HG02970 (cell line): Measurements from ENCODE around the gene AGFG1.
"Not testable (repeated sequence)": the region's sequence is repeated elsewhere in the genome, so short reads cannot be mapped to it uniquely, and the experiment has no call there.

Source experiments
- ATAC-seq: cut with Tn5 transposase; IDR thresholded peaks from one replicate; pipeline ENCODE4 v1.9.1; 2021; ENCODE audit warnings: mild to moderate bottlenecking, moderate library complexity, moderate number of reproducible peaks; ENCODE audit not compliant: unreplicated experiment, low FRiP score

The AGFG1 gene

GRCh38 chr2:227491386-227491785 is 19.4 kb downstream of the AGFG1 start:
- no peak for ATAC-seq

GRCh38 chr2:227493524-227493923 is 21.6 kb downstream of the AGFG1 start:
- no peak for ATAC-seq

GRCh38 chr2:227497158-227497557 is 25.2 kb downstream of the AGFG1 start:
- ATAC-seq = no peak

- ATAC-seq = no peak
These were observed 27.8 kb downstream of the AGFG1 start for GRCh38 chr2:227499627-227500300.

- no peak for ATAC-seq
These were observed 28.3 kb downstream of the AGFG1 start for GRCh38 chr2:227500301-227500630.

GRCh38 chr2:227503433-227504406 is 31.8 kb downstream of the AGFG1 start:
- ATAC-seq = no peak

- ATAC-seq = no peak
These were observed 32.7 kb downstream of the AGFG1 start for GRCh38 chr2:227504700-227505099.

- ATAC-seq = no peak
These were observed 34.5 kb downstream of the AGFG1 start for GRCh38 chr2:227506456-227506855.

- ATAC-seq = no peak
These were observed 36.0 kb downstream of the AGFG1 start for GRCh38 chr2:227507963-227508362.

GRCh38 chr2:227509076-227509475 is 37.1 kb downstream of the AGFG1 start:
- no peak for ATAC-seq

GRCh38 chr2:227509824-227510619 is 38.1 kb downstream of the AGFG1 start:
- no peak for ATAC-seq

GRCh38 chr2:227510620-227510958 is 38.6 kb downstream of the AGFG1 start:
- ATAC-seq = no peak

- no peak for ATAC-seq
These were observed 39.4 kb downstream of the AGFG1 start for GRCh38 chr2:227511239-227511930.

GRCh38 chr2:227511955-227512354 is 40.0 kb downstream of the AGFG1 start:
- ATAC-seq = no peak

GRCh38 chr2:227513113-227513512 is 41.2 kb downstream of the AGFG1 start:
- ATAC-seq = no peak

- ATAC-seq = no peak
These were observed 43.8 kb downstream of the AGFG1 start for GRCh38 chr2:227515742-227516141.

GRCh38 chr2:227517724-227518123 is 45.8 kb downstream of the AGFG1 start:
- no peak for ATAC-seq

- not testable (repeated sequence) for ATAC-seq
These were observed 46.4 kb downstream of the AGFG1 start for GRCh38 chr2:227518278-227518865.

- not testable (repeated sequence) for ATAC-seq
These were observed 49.2 kb downstream of the AGFG1 start for GRCh38 chr2:227521178-227521577.

- ATAC-seq = no peak
These were observed 52.7 kb downstream of the AGFG1 start for GRCh38 chr2:227524665-227525064.
